K562 (cell line): Measurements from ENCODE around the gene ZNF124. TPM values are rescaled to one million over a fixed set of nuclear protein-coding genes. Genes with fewer than 3 reads are reported as not detected.

Experiments used
- AFF1 ChIP-seq, 2 experiments: fragments of 450-650 bp; IDR thresholded peaks; 2 replicates each; pipeline ENCODE4 v1.6.1; 2018; ENCODE audit warnings: mild to moderate bottlenecking in 2 of 2, low read depth in 1 of 2; ENCODE audit not compliant: partially characterized antibody in 2 of 2
- ARID3B ChIP-seq: fragments of 250-450 bp; sonication (Bioruptor Pico); IDR thresholded peaks from 2 replicates; pipeline ENCODE4 v1.4.0; 2020; ENCODE audit warnings: borderline replicate concordance
- CEBPB ChIP-seq: fragments of 450-650 bp; IDR thresholded peaks from 2 replicates; pipeline ENCODE4 v1.6.1; 2016; ENCODE audit warnings: missing genetic modification characterization, missing compliant biosample characterization
- CEBPG ChIP-seq, 3 experiments: fragments of 200-800 bp in 1 of 3; sonication (Bioruptor generic) in 1 of 3; sonication (generic) in 1 of 3; formaldehyde crosslinking in 1 of 3; IDR thresholded peaks in 2 of 3; conservative IDR thresholded peaks in 1 of 3; 2 replicates each; pipeline versions ENCODE4 v1.6.1 to v1.8.0; 2016 to 2022; ENCODE audit warnings: missing compliant biosample characterization in 2 of 3, missing genetic modification characterization in 2 of 3, mild to moderate bottlenecking in 1 of 3, missing genetic modification reagents in 1 of 3
- CHD1 ChIP-seq: fragments of 200-600 bp; sonication (generic); IDR thresholded peaks from one replicate; pipeline ENCODE4 v1.6.1; 2012; ENCODE audit warnings: mild to moderate bottlenecking, moderate library complexity, low read length, inconsistent platforms
- DMBX1 ChIP-seq: fragments of 250-450 bp; sonication (Bioruptor Pico); IDR thresholded peaks from 2 replicates; pipeline ENCODE4 v1.8.0; 2022; ENCODE audit warnings: inconsistent platforms, mild to moderate bottlenecking, moderate library complexity, borderline replicate concordance
- FIP1L1 ChIP-seq: fragments of 200-400 bp; formaldehyde crosslinking; IDR thresholded peaks from 2 replicates; pipeline ENCODE4 v1.6.1; 2018; ENCODE audit warnings: mild to moderate bottlenecking, low read depth, low read length; ENCODE audit not compliant: poor library complexity, severe bottlenecking
- GABPB1 ChIP-seq: sonication (generic); formaldehyde crosslinking; IDR thresholded peaks from 2 replicates; pipeline ENCODE4 v1.8.0; 2022; ENCODE audit warnings: mild to moderate bottlenecking, missing genetic modification reagents
- GATA2 ChIP-seq: sonication (generic); formaldehyde crosslinking; IDR thresholded peaks from 2 replicates; pipeline ENCODE4 v1.4.0; 2020; ENCODE audit warnings: mild to moderate bottlenecking, missing genetic modification reagents
- JUN ChIP-seq, 2 experiments: sonication (generic) in 1 of 2; formaldehyde crosslinking in 1 of 2; IDR thresholded peaks; 2 replicates each; pipeline versions ENCODE4 v1.6.1 to v1.8.0; 2012 to 2022; ENCODE audit warnings: borderline replicate concordance in 2 of 2, mild to moderate bottlenecking in 2 of 2, improper control_type of control experiment in 1 of 2, low read depth in 1 of 2, low read length in 1 of 2, missing genetic modification reagents in 1 of 2
- MTA1 ChIP-seq: fragments of 450-650 bp; IDR thresholded peaks from 2 replicates; pipeline ENCODE4 v1.6.1; 2017; ENCODE audit warnings: borderline replicate concordance
- PREB ChIP-seq: sonication (generic); formaldehyde crosslinking; IDR thresholded peaks from 2 replicates; pipeline ENCODE4 v1.8.1; 2023; ENCODE audit warnings: mild to moderate bottlenecking, missing genetic modification reagents
- RAD51 ChIP-seq: fragments of 450-650 bp; IDR thresholded peaks from 2 replicates; pipeline ENCODE4 v1.7.1; 2016; ENCODE audit warnings: low read depth, mild to moderate bottlenecking, borderline replicate concordance
- RFX7 ChIP-seq: fragments of 250-450 bp; sonication (Bioruptor Pico); IDR thresholded peaks from 2 replicates; pipeline ENCODE4 v1.5.1; 2021; ENCODE audit warnings: mild to moderate bottlenecking
- TCF7 ChIP-seq: sonication (generic); IDR thresholded peaks from 2 replicates; pipeline ENCODE4 v1.6.1; 2016; ENCODE audit warnings: antibody characterized with exemption, borderline replicate concordance
- ZNF449 ChIP-seq: fragments of 250-450 bp; sonication (Bioruptor Pico); IDR thresholded peaks from 2 replicates; pipeline ENCODE4 v1.8.0; 2022; ENCODE audit warnings: moderate library complexity, mild to moderate bottlenecking, inconsistent platforms
- polyA plus RNA-seq, 8 experiments: library from polyadenylated mRNA; depleted of rRNA in 4 of 8; stranded (reverse) in 5 of 8; unstranded in 3 of 8; fragments of >200 nt; fragmentation: Nextera tagmentation in 2 of 8; fragmentation: Illumina TruSeq in 1 of 8; extraction: Ambion mirVana in 2 of 8; extraction: Trizol in 1 of 8; gene quantifications; 2 replicates each; pipeline versions ENCODE4 v1.2.1 to v1.2.3, GENCODE V29; 2011 to 2014; ENCODE audit warnings: inconsistent platforms in 1 of 8, missing spikeins in 1 of 8
- total RNA-seq, 7 experiments: library from RNA; depleted of rRNA in 6 of 7; stranded (reverse); fragments of >200 nt in 6 of 7; fragmentation: Illumina TruSeq in 2 of 7; extraction: Trizol in 2 of 7; gene quantifications; 2 replicates each; pipeline versions ENCODE4 v1.2.1 to v1.2.3, GENCODE V29; 2011 to 2021; ENCODE audit warnings: low replicate concordance in 1 of 7

Gene ZNF124
- total and polyA plus RNA-seq, 9 of the 15 experiments (the other 6 are each of a cell fraction or from before 2014, with no cell fraction given), result 7.6 to 71.5 (median 20.2) TPM

- TF ChIP-seq AFF1 (IDR thresholded peaks at IDR 0.05; ENCODE audit: low read depth in 1 of 2, partially characterized antibody in 2 of 2) (no peak), CEBPB (no peak), TCF7 (no peak), RAD51 (no peak), RFX7 (CRISPR knock-in tag) (no peak), CHD1 (peak; percentile 95), GATA2 (no peak), GABPB1 (CRISPR knock-in tag) (peak; percentile 84), JUN (IDR thresholded peaks at IDR 0.05; ENCODE audit: borderline replicate concordance, low read depth, low read length) (no peak), JUN (CRISPR knock-in tag; IDR thresholded peaks at IDR 0.05; ENCODE audit: borderline replicate concordance) (no peak), MTA1 (no peak), ARID3B (CRISPR knock-in tag) (peak; percentile 35; the same call in 1 of the 2 replicates), PREB (no peak), CEBPG (CRISPR knock-in tag; IDR thresholded peaks at IDR 0.05) (no peak), CEBPG (tag; conservative IDR thresholded peaks at IDR 0.05 in 1 of 2, IDR thresholded peaks at IDR 0.05 in 1 of 2) (no peak), FIP1L1 (peak; percentile 79), ZNF449 (CRISPR knock-in tag) (no peak), DMBX1 (CRISPR knock-in tag) (0 out of 2 replicates have a peak, but pooled peaks have one; percentile 37)
Observed at GRCh38 chr1:247210376-247211117, 38.7 kb upstream of the ZNF124 start (continued).
